ENCODE measurements around the gene CHST2. TPM values are rescaled to one million over a fixed set of nuclear protein-coding genes. Genes with fewer than 3 reads are reported as not detected.

The CHST2 gene
- polyA plus RNA-seq, 3 donors from 2014 or later: 105 to 117 (median 116) TPM

- no peak overlapping the region for H3K27ac Mint-ChIP-seq
- peaks cover 3 to 27% (median 23%) of the 10 kb centered on the region in 6 donors for H3K9me3 Mint-ChIP-seq
- peaks cover 6 to 19% (median 7%) of the 10 kb centered on the region in 3 donors for H3K36me3 Mint-ChIP-seq
- H3K27me3 Mint-ChIP-seq (ENCODE audit: low read depth in 3 of 3): peaks cover 2 to 6% (median 2%) of the 10 kb centered on the region in 3 donors
- no peaks in the 10 kb centered on the region for H3K4me1 Mint-ChIP-seq
- DNase-seq: no peak
- no peak overlapping the region for H3K4me3 Mint-ChIP-seq
Observed at GRCh38 chr3:143105170-143105569, 14.4 kb upstream of the CHST2 start.

GRCh38 chr3:143109861-143110260 lies 9.7 kb upstream of the CHST2 start:
- Mint-ChIP-seq H3K36me3 (peaks cover 7 to 11% (median 10%) of the 10 kb centered on the region in 3 donors), H3K9me3 (peaks cover 3 to 19% (median 16%) of the 10 kb centered on the region in 6 donors), H3K27ac (peak overlapping the region in 1 of 6 donors; percentile 55), H3K27me3 (ENCODE audit: low read depth in 3 of 3) (peaks cover under 1 to 4% (median 2%) of the 10 kb centered on the region in 3 donors), H3K4me1 (no peaks in the 10 kb centered on the region), H3K4me3 (no peak overlapping the region)
- no peak for DNase-seq

- Mint-ChIP-seq H3K4me1 (no peaks in the 10 kb centered on the region), H3K27me3 (ENCODE audit: low read depth in 3 of 3) (peaks cover 0 to 4% (median 2%) of the 10 kb centered on the region in 3 donors), H3K27ac (no peak overlapping the region), H3K4me3 (no peak overlapping the region), H3K36me3 (peaks cover 7 to 10% (median 10%) of the 10 kb centered on the region in 3 donors), H3K9me3 (peaks cover 0 to 14% (median 11%) of the 10 kb centered on the region in 6 donors)
- DNase-seq: no peak
Observed at GRCh38 chr3:143110371-143110770, 9.2 kb upstream of the CHST2 start.

GRCh38 chr3:143118630-143119008 lies 952 bp upstream of the CHST2 start:
- peaks cover 7 to 20% (median 16%) of the 10 kb centered on the region in 3 donors for H3K36me3 Mint-ChIP-seq
- H3K4me1 Mint-ChIP-seq: peaks cover 38 to 42% of the 10 kb centered on the region in 2 donors
- H3K27ac Mint-ChIP-seq: peak overlapping the region; percentile 87 to 94 (median 92)
- peak overlapping the region; percentile 94 to 96 (median 95) for H3K4me3 Mint-ChIP-seq
- H3K27me3 Mint-ChIP-seq (ENCODE audit: low read depth in 3 of 3): peaks cover 14 to 35% (median 21%) of the 10 kb centered on the region in 3 donors
- no peak for DNase-seq
- H3K9me3 Mint-ChIP-seq: no peaks in the 10 kb centered on the region

GRCh38 chr3:143119974-143120715 lies 574 bp downstream of the CHST2 start:
- peak overlapping the region; percentile 77 to 92 (median 88) for H3K27ac Mint-ChIP-seq
- peaks cover 14 to 36% (median 21%) of the 10 kb centered on the region in 3 donors for H3K27me3 Mint-ChIP-seq (ENCODE audit: low read depth in 3 of 3)
- H3K4me1 Mint-ChIP-seq: peaks cover 49 to 57% of the 10 kb centered on the region in 2 donors
- no peaks in the 10 kb centered on the region for H3K9me3 Mint-ChIP-seq
- peak in 1 of 3 donors; percentile 57 for DNase-seq
- H3K4me3 Mint-ChIP-seq: peak overlapping the region; percentile 87 to 96 (median 94)
- H3K36me3 Mint-ChIP-seq: peaks cover 7 to 24% (median 20%) of the 10 kb centered on the region in 3 donors

- Mint-ChIP-seq H3K4me1 (peaks cover 56 to 63% of the 10 kb centered on the region in 2 donors), H3K4me3 (peak overlapping the region; percentile 84 to 95 (median 92)), H3K9me3 (no peaks in the 10 kb centered on the region), H3K27ac (peak overlapping the region in 4 of 6 donors; percentile 87 to 94 (median 92)), H3K27me3 (ENCODE audit: low read depth in 3 of 3) (peaks cover 14 to 36% (median 21%) of the 10 kb centered on the region in 3 donors), H3K36me3 (peaks cover 7 to 27% (median 23%) of the 10 kb centered on the region in 3 donors)
- DNase-seq: peak; percentile 56 to 64 (median 63)
Observed at GRCh38 chr3:143120716-143121240, 1.2 kb downstream of the CHST2 start.

GRCh38 chr3:143121241-143122088 lies 1.9 kb downstream of the CHST2 start:
- H3K4me1 Mint-ChIP-seq: peaks cover 62 to 70% of the 10 kb centered on the region in 2 donors
- peak overlapping the region; percentile 87 to 97 (median 92) for H3K27ac Mint-ChIP-seq
- DNase-seq: peak; percentile 86 to 88 (median 87)
- no peaks in the 10 kb centered on the region for H3K9me3 Mint-ChIP-seq
- H3K36me3 Mint-ChIP-seq: peaks cover 7 to 31% (median 30%) of the 10 kb centered on the region in 3 donors
- peak overlapping the region; percentile 84 to 95 (median 92) for H3K4me3 Mint-ChIP-seq
- peaks cover 14 to 36% (median 21%) of the 10 kb centered on the region in 3 donors for H3K27me3 Mint-ChIP-seq (ENCODE audit: low read depth in 3 of 3)

GRCh38 chr3:143122089-143122430 lies 2.5 kb downstream of the CHST2 start:
- peaks cover 7 to 34% (median 32%) of the 10 kb centered on the region in 3 donors for H3K36me3 Mint-ChIP-seq
- DNase-seq: no peak
- H3K4me1 Mint-ChIP-seq: peaks cover 66 to 76% of the 10 kb centered on the region in 2 donors
- H3K4me3 Mint-ChIP-seq: peak overlapping the region; percentile 84 to 95 (median 92)
- H3K27me3 Mint-ChIP-seq (ENCODE audit: low read depth in 3 of 3): peaks cover 14 to 36% (median 21%) of the 10 kb centered on the region in 3 donors
- peak overlapping the region; percentile 87 to 97 (median 92) for H3K27ac Mint-ChIP-seq
- H3K9me3 Mint-ChIP-seq: no peaks in the 10 kb centered on the region

GRCh38 chr3:143122608-143123352 lies 3.2 kb downstream of the CHST2 start:
- H3K4me3 Mint-ChIP-seq: peak overlapping the region; percentile 84 to 95 (median 92)
- peaks cover 69 to 77% of the 10 kb centered on the region in 2 donors for H3K4me1 Mint-ChIP-seq
- peak overlapping the region; percentile 87 to 97 (median 92) for H3K27ac Mint-ChIP-seq
- DNase-seq: no peak
- peaks cover 9 to 38% (median 35%) of the 10 kb centered on the region in 3 donors for H3K36me3 Mint-ChIP-seq
- peaks cover 14 to 34% (median 21%) of the 10 kb centered on the region in 3 donors for H3K27me3 Mint-ChIP-seq (ENCODE audit: low read depth in 3 of 3)
- no peaks in the 10 kb centered on the region for H3K9me3 Mint-ChIP-seq

- H3K4me3 Mint-ChIP-seq: peak overlapping the region; percentile 84 to 95 (median 92)
- peak overlapping the region; percentile 87 to 97 (median 92) for H3K27ac Mint-ChIP-seq
- DNase-seq: no peak
- H3K27me3 Mint-ChIP-seq (ENCODE audit: low read depth in 3 of 3): peaks cover 13 to 34% (median 21%) of the 10 kb centered on the region in 3 donors
- H3K9me3 Mint-ChIP-seq: no peaks in the 10 kb centered on the region
- peaks cover 15 to 42% (median 36%) of the 10 kb centered on the region in 3 donors for H3K36me3 Mint-ChIP-seq
- H3K4me1 Mint-ChIP-seq: peaks cover 73 to 78% of the 10 kb centered on the region in 2 donors
Observed at GRCh38 chr3:143123353-143123984, 3.9 kb downstream of the CHST2 start.

- DNase-seq: peak in 1 of 3 donors; percentile 14
- Mint-ChIP-seq H3K4me3 (peak overlapping the region; percentile 84 to 95 (median 92)), H3K4me1 (peaks cover 77 to 85% of the 10 kb centered on the region in 2 donors), H3K9me3 (no peaks in the 10 kb centered on the region), H3K27me3 (ENCODE audit: low read depth in 3 of 3) (peaks cover 8 to 23% (median 13%) of the 10 kb centered on the region in 3 donors), H3K36me3 (peaks cover 15 to 48% (median 36%) of the 10 kb centered on the region in 3 donors), H3K27ac (peak overlapping the region; percentile 86 to 97 (median 88))
Observed at GRCh38 chr3:143124601-143125520, 5.3 kb downstream of the CHST2 start.

Measured in immature natural killer cell (primary cell).